Measurements from ENCODE around the gene FOXN3.

Gene FOXN3

GRCh38 chr14:89178800-89179535 lies 238.1 kb downstream of the FOXN3 start:
- in situ Hi-C loops (cut with HindIII; ENCODE audit: low pct_ligation_motif_present, low sequenced_read_pairs): no loop called here
- no peaks in the 10 kb centered on the region for H3K27me3 ChIP-seq (replicated peaks)
- DNase-seq: no peak
- no peak for TF ChIP-seq CTCF (IDR thresholded peaks at IDR 0.05; ENCODE audit: low read depth, low read length, missing control alignments)
- H3K36me3 ChIP-seq (replicated peaks): no peaks in the 10 kb centered on the region
- H3K4me3 ChIP-seq (ENCODE audit: low read depth, low read length): no peak overlapping the region
- H3K27ac ChIP-seq: no peak overlapping the region

GRCh38 chr14:89178376-89178775 lies 238.7 kb downstream of the FOXN3 start:
- in situ Hi-C loops (cut with HindIII; ENCODE audit: low pct_ligation_motif_present, low sequenced_read_pairs): no loop called here
- no peak for DNase-seq
- TF ChIP-seq CTCF (IDR thresholded peaks at IDR 0.05; ENCODE audit: low read depth, low read length, missing control alignments): no peak
- Histone ChIP-seq H3K27me3 (replicated peaks) (no peaks in the 10 kb centered on the region), H3K27ac (no peak overlapping the region), H3K36me3 (replicated peaks) (no peaks in the 10 kb centered on the region), H3K4me3 (ENCODE audit: low read depth, low read length) (no peak overlapping the region)

- no peak for DNase-seq
- Histone ChIP-seq H3K4me3 (ENCODE audit: low read depth, low read length) (no peak overlapping the region), H3K27ac (no peak overlapping the region), H3K27me3 (replicated peaks) (no peaks in the 10 kb centered on the region), H3K36me3 (replicated peaks) (no peaks in the 10 kb centered on the region)
- in situ Hi-C loops (cut with HindIII; ENCODE audit: low pct_ligation_motif_present, low sequenced_read_pairs): no loop called here
- no peak for TF ChIP-seq CTCF (IDR thresholded peaks at IDR 0.05; ENCODE audit: low read depth, low read length, missing control alignments)
Observed at GRCh38 chr14:89175881-89176799, 240.9 kb downstream of the FOXN3 start.

- in situ Hi-C loops (cut with HindIII; ENCODE audit: low pct_ligation_motif_present, low sequenced_read_pairs): no loop called here
- no peak overlapping the region for H3K27ac ChIP-seq
- H3K36me3 ChIP-seq (replicated peaks): no peaks in the 10 kb centered on the region
- no peak for DNase-seq
- no peak overlapping the region for H3K4me3 ChIP-seq (ENCODE audit: low read depth, low read length)
- no peak for TF ChIP-seq CTCF (IDR thresholded peaks at IDR 0.05; ENCODE audit: low read depth, low read length, missing control alignments)
- no peaks in the 10 kb centered on the region for H3K27me3 ChIP-seq (replicated peaks)
Observed at GRCh38 chr14:89171628-89172027, 245.4 kb downstream of the FOXN3 start.

- H3K4me3 ChIP-seq (ENCODE audit: low read depth, low read length): no peak overlapping the region
- in situ Hi-C loops (cut with HindIII; ENCODE audit: low pct_ligation_motif_present, low sequenced_read_pairs): no loop called here
- no peaks in the 10 kb centered on the region for H3K27me3 ChIP-seq (replicated peaks)
- H3K27ac ChIP-seq: no peak overlapping the region
- no peak for DNase-seq
- no peak for TF ChIP-seq CTCF (IDR thresholded peaks at IDR 0.05; ENCODE audit: low read depth, low read length, missing control alignments)
- H3K36me3 ChIP-seq (replicated peaks): no peaks in the 10 kb centered on the region
Observed at GRCh38 chr14:89171168-89171567, 245.9 kb downstream of the FOXN3 start.
